ENCODE data around the gene DNAH17.

- no peak for TF ChIP-seq POLR2A (IDR thresholded peaks at IDR 0.05; ENCODE audit: low read depth, low read length)
- TF ChIP-seq EZH2 (IDR thresholded peaks at IDR 0.05; ENCODE audit: borderline replicate concordance, low read depth, low read length, severe bottlenecking): no peak
- TF ChIP-seq MYC (IDR thresholded peaks at IDR 0.05; ENCODE audit: low read depth, low read length): no peak
Observed at GRCh38 chr17:78478757-78479297, 98.4 kb downstream of the DNAH17 start.

All from endothelial cell of umbilical vein (primary cell).